Parathyroid adenoma (tissue), 2 donors: Measurements from ENCODE around the gene ADAMTS8.

Experiments
- H2AFZ ChIP-seq: fragments of 300-600 bp; sonication (generic); one replicate; pipeline ENCODE4 v1.7.0; 2017; ENCODE audit warnings: antibody characterized with exemption, mild to moderate bottlenecking
- H3K27ac ChIP-seq: fragments of 300-600 bp; sonication (generic); one replicate; pipeline ENCODE4 v1.7.0; 2017
- H3K27me3 ChIP-seq: fragments of 300-600 bp; sonication (generic); one replicate; pipeline ENCODE4 v1.7.0; 2017; ENCODE audit warnings: low read length; ENCODE audit not compliant: control insufficient read depth, insufficient read depth
- H3K36me3 ChIP-seq: fragments of 300-600 bp; sonication (generic); one replicate; pipeline ENCODE4 v1.7.0; 2017; ENCODE audit warnings: low read length; ENCODE audit not compliant: control insufficient read depth, insufficient read depth
- H3K4me1 ChIP-seq: fragments of 300-600 bp; sonication (generic); one replicate; pipeline ENCODE4 v1.7.0; 2017; ENCODE audit warnings: control low read depth
- H3K4me2 ChIP-seq: fragments of 300-600 bp; sonication (generic); one replicate; pipeline ENCODE4 v1.7.0; 2017; ENCODE audit warnings: low read length
- H3K4me3 ChIP-seq: fragments of 300-600 bp; sonication (generic); one replicate; pipeline ENCODE4 v1.7.0; 2017; ENCODE audit warnings: low read depth, low read length
- H3K79me2 ChIP-seq: fragments of 300-600 bp; sonication (generic); one replicate; pipeline ENCODE4 v1.7.0; 2017; ENCODE audit warnings: control low read depth
- H3K9ac ChIP-seq: fragments of 300-600 bp; sonication (generic); one replicate; pipeline ENCODE4 v1.7.0; 2017; ENCODE audit warnings: mild to moderate bottlenecking
- H3K9me3 ChIP-seq: fragments of 300-600 bp; sonication (generic); one replicate; pipeline ENCODE4 v1.7.0; 2017; ENCODE audit warnings: low read length; ENCODE audit not compliant: control insufficient read depth
- TF ChIP-seq, protein P1 (sequence below): fragments of 300-600 bp; sonication (generic); IDR thresholded peaks from one replicate; pipeline ENCODE4 v1.7.0; 2017; ENCODE audit warnings: antibody characterized with exemption, mild to moderate bottlenecking
- donor health status: primary hyperparathyroidism.

The ADAMTS8 gene

DNA sequence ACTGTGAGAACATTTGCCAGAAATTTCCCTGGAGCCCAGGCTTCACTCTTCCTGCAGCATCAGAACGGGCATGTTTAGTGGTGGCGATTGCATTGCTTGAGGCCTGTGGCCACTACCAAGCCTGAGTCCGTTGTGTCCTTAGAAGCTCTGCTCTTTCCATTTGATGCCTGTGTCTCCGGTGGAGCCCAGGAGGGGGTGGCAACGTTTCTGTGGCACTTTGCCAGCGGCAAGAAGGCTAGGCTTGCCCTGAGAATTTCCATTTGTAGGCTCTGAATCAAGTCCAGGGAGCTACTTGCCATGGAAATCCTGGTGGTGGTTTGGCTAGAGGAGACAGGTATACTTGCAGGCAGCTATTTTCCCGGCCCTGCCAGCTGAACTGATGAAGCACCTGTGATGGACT is 47.1 kb downstream of the ADAMTS8 start:
- Histone ChIP-seq H3K27ac (no peak overlapping the region), H3K9ac (no peak overlapping the region), H3K79me2 (no peaks in the 10 kb centered on the region), H3K4me3 (no peak overlapping the region), H3K4me2 (no peak overlapping the region), H2AFZ (no peak overlapping the region), H3K36me3 (no peaks in the 10 kb centered on the region), H3K9me3 (no peaks in the 10 kb centered on the region), H3K4me1 (no peaks in the 10 kb centered on the region), H3K27me3 (no peaks in the 10 kb centered on the region)
- TF ChIP-seq, protein P1, sequence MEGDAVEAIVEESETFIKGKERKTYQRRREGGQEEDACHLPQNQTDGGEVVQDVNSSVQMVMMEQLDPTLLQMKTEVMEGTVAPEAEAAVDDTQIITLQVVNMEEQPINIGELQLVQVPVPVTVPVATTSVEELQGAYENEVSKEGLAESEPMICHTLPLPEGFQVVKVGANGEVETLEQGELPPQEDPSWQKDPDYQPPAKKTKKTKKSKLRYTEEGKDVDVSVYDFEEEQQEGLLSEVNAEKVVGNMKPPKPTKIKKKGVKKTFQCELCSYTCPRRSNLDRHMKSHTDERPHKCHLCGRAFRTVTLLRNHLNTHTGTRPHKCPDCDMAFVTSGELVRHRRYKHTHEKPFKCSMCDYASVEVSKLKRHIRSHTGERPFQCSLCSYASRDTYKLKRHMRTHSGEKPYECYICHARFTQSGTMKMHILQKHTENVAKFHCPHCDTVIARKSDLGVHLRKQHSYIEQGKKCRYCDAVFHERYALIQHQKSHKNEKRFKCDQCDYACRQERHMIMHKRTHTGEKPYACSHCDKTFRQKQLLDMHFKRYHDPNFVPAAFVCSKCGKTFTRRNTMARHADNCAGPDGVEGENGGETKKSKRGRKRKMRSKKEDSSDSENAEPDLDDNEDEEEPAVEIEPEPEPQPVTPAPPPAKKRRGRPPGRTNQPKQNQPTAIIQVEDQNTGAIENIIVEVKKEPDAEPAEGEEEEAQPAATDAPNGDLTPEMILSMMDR, result no peak

DNA sequence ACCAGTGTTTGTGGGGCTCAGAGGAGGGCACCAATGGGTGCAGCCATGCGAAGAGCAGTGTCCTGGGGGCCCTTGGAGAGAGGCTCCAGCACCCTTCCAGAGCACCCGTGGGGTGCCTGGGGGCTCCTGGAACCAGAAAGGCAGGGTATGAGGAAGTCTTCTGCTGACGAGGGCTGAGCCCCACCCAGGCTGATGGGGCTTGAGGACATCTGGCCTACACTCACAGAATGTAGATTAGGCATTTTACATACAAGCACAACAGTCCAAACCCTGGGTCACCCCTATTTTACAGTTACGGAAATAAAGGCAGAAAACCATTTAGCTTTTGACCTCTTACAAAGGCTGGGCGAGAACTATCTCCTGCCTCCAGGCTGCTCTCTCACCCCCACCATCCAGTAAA is 47.6 kb downstream of the ADAMTS8 start:
- no peak overlapping the region for H3K4me3 ChIP-seq
- no peak overlapping the region for H2AFZ ChIP-seq
- no peak overlapping the region for H3K4me2 ChIP-seq
- H3K4me1 ChIP-seq, result no peaks in the 10 kb centered on the region
- no peaks in the 10 kb centered on the region for H3K36me3 ChIP-seq
- H3K9me3 ChIP-seq, result no peaks in the 10 kb centered on the region
- no peaks in the 10 kb centered on the region for H3K27me3 ChIP-seq
- no peak overlapping the region for H3K27ac ChIP-seq
- TF ChIP-seq, protein P1, result no peak
- no peak overlapping the region for H3K9ac ChIP-seq
- H3K79me2 ChIP-seq, result no peaks in the 10 kb centered on the region

DNA sequence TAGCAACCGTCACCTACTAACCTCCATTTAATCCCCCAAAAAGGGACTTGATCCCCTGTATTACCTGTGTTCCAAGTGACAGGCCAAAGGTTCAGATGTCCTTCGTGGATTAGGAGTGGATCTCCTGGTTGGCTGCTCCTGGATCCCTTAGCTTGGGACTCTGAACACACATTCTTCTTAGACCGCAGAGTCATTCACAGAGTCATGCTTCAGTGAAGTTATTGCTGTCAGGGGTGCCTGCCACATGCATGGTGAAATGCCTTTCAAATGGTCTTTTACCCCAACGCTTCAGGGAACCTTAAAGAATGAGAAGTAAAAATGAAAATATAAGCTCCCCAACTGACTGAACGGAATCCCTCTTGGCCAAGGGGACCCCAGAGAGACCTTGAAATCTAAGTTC is 49.1 kb downstream of the ADAMTS8 start:
- TF ChIP-seq, protein P1, result no peak
- H3K36me3 ChIP-seq, result no peaks in the 10 kb centered on the region
- no peak overlapping the region for H3K4me2 ChIP-seq

DNA sequence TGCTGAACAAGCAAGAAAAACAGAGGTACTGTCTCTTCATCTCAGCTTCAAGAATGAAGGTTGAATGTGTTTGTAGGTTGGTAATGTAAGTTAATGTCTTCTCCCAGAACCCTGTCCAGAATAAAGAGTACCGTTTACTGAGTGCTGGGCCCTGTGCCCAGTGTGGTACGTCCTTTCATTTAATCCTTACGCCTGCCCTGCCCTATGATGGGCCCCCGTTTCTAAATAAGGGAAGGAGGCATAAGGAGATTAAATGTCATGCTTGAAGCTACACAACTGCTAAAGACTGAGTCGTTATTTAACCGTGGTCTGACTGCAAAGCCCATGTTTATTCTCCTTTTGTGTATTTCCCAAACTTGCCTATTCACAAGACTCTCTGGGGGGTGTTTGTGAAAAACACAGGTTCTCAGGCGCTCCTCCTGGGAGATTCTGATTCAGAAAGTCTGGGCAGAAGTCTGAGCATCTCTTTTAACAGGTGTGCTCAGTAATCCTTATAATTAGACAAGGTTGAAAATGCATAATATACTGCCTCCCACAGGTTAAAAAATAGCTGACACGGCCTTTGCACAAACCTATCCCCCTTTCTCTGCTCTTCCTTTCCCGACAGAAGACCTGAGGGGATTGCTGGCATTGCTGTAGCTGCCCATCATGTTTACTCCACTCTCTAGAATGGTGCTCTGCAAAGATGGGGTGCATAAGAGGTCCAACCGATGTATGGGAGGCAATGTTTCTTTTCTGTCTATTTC is 57.4 kb downstream of the ADAMTS8 start:
- TF ChIP-seq, protein P1, result no peak
- Histone ChIP-seq H3K79me2 (no peaks in the 10 kb centered on the region), H3K4me2 (no peak overlapping the region)

More for the DNA sequence above, 49.1 kb downstream of the ADAMTS8 start:
- Histone ChIP-seq H2AFZ (no peak overlapping the region), H3K27me3 (no peaks in the 10 kb centered on the region), H3K79me2 (no peaks in the 10 kb centered on the region), H3K4me3 (no peak overlapping the region), H3K9me3 (no peaks in the 10 kb centered on the region), H3K27ac (no peak overlapping the region), H3K9ac (no peak overlapping the region), H3K4me1 (no peaks in the 10 kb centered on the region)

DNA sequence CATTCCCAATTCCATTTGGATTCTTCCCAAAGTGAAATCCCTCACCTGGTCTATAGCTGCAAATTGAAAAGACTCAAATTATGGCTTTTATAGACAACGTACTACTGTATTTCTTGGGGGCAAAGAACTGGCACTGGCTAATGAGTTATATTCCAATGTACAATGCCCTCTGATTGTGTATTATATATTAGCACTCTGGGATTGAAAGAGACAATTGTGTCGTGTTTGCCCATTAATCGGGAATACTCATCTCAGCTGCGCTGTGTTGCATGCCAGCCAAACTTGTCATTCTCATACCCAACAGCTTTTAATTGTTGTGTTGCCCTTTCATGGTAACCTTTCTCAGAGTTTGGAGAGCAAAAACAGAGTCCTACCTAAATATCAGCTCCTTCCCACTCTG is 58.7 kb downstream of the ADAMTS8 start:
- Histone ChIP-seq H3K4me1 (no peaks in the 10 kb centered on the region), H3K4me2 (no peak overlapping the region), H2AFZ (no peak overlapping the region), H3K4me3 (no peak overlapping the region), H3K27me3 (no peaks in the 10 kb centered on the region), H3K79me2 (no peaks in the 10 kb centered on the region), H3K9ac (no peak overlapping the region), H3K27ac (no peak overlapping the region), H3K9me3 (no peaks in the 10 kb centered on the region), H3K36me3 (no peaks in the 10 kb centered on the region)
- TF ChIP-seq, protein P1, result no peak

More for the DNA sequence above, 57.4 kb downstream of the ADAMTS8 start:
- no peak overlapping the region for H3K4me3 ChIP-seq
- H3K27me3 ChIP-seq, result no peaks in the 10 kb centered on the region
- H3K36me3 ChIP-seq, result no peaks in the 10 kb centered on the region
- no peak overlapping the region for H3K27ac ChIP-seq
- no peak overlapping the region for H3K9ac ChIP-seq
- no peak overlapping the region for H2AFZ ChIP-seq
- H3K4me1 ChIP-seq, result no peaks in the 10 kb centered on the region
- H3K9me3 ChIP-seq, result no peaks in the 10 kb centered on the region
